Mucosa of descending colon (tissue), 3 donors: Measurements from ENCODE around the gene FMNL3. TPM values are rescaled to one million over a fixed set of nuclear protein-coding genes. Genes with fewer than 3 reads are reported as not detected.

Source experiments
- ATAC-seq: fragments of 200-7000 bp; cut with Tn5 transposase; one replicate; pipeline ENCODE4 v1.9.1; 2020; ENCODE audit warnings: mild to moderate bottlenecking, moderate library complexity
- DNase-seq, 3 donors: peaks; one replicate each; pipeline ENCODE4 v3.0.0-alpha.2; 2020
- H3K36me3 ChIP-seq: fragments of 200-600 bp; one replicate; pipeline ENCODE4 v1.8.0; 2021; ENCODE audit warnings: low read depth, mild to moderate bottlenecking
- H3K4me1 ChIP-seq: fragments of 200-600 bp; one replicate; pipeline ENCODE4 v1.8.0; 2021; ENCODE audit warnings: low read depth, mild to moderate bottlenecking
- H3K4me3 ChIP-seq: fragments of 200-600 bp; one replicate; pipeline ENCODE4 v1.8.0; 2021; ENCODE audit warnings: mild to moderate bottlenecking
- H3K9me3 ChIP-seq: fragments of 200-600 bp; one replicate; pipeline ENCODE4 v1.8.0; 2021; ENCODE audit warnings: mild to moderate bottlenecking
- CTCF ChIP-seq: fragments of 200-600 bp; IDR thresholded peaks from one replicate; pipeline ENCODE4 v1.8.0; 2022; ENCODE audit warnings: antibody characterized with exemption, mild to moderate bottlenecking
- intact Hi-C, 2 donors: fragments of 100-400 bp; cut with DNase I in 1 of 2; cut with micrococcal nuclease in 1 of 2; formaldehyde crosslinking; loops; one replicate each; pipeline versions ENCODE4 v1.11.0 to v1.11.1; 2022; cut with DNase I, micrococcal nuclease
- total RNA-seq, 3 donors: library from RNA; stranded (reverse); fragmentation: NEBNext Ultra II Directional in 2 of 3; extraction: Animal tissue kit (Norgen Biotek cat#: 25700) in 2 of 3; gene quantifications; one replicate each; pipeline versions ENCODE4 v1.2.1 to v1.2.4, GENCODE V29; 2021 to 2023
- donor health status: DM: no; HTN: no; CAD: no; lungs with moderate emphysema.
- donor health status: DM: no; HTN: no; CAD: no.
- donor health status: DM: no; HTN: yes; CAD: no.

The FMNL3 gene
- total RNA-seq, 3 donors from 2014 or later: 4.2 to 13.4 (median 7.1) TPM

DNA sequence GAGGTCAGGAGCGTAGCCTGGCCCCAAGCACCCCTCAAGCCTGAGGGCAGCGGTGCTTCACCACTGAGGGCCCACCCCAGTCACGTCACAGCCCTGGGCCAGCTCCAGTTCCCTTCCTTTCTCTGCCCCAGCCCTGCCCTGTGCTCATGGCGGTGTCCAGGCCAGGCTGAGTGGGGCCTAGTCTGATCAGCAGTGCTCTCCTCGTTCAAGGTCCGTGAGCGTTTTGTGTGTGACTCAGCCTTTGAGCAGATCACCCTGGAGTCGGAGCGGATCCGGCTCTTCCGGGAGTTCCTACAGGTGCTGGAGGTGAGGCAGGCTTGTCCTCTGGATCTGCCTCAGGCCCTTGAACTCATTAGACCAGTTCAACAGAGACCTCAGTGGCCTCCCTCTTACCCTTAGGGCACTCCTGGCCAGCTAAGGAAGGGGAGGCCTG, 64.8 kb downstream of the FMNL3 start:
- TF ChIP-seq CTCF: no peak
- Histone ChIP-seq H3K36me3 (no peaks in the 10 kb centered on the region), H3K4me1 (no peaks in the 10 kb centered on the region), H3K4me3 (no peak overlapping the region), H3K9me3 (no peaks in the 10 kb centered on the region)
- ATAC-seq (no peak), DNase-seq (no peak)
- intact Hi-C loops: loop anchor here in 1 of 2 donors (5.0 kb wide), 1 partner anchor 65 kb away; the partner anchor contains the start of gene FMNL3

DNA sequence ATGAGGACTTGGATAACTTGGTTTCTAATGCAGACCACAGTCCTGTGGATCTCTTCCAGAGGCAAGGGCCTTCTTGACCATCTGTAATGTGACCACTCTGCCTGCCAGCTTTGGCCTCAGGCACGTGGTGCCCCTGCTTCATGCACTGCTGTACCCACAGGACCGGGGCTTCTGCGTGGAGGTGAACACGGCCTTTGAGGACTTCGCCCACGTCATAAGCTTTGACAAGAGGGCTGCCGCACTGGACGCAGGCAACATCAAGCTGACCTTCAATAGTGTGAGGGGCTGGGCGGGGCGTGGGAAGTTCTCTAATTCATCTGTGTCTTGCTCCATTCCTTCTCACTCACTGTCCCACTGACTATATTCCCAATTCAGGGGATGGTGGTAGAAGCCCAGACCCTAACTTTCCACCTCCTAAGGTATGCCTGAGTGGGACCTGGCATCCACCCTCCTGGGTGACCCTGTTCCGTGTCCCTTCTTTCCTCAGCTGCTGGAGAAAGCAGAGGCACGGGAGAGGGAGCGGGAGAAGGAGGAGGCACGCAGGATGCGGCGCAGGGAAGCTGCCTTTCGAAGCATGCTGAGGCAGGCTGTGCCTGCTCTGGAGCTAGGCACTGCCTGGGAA, 65.3 kb downstream of the FMNL3 start:
- Histone ChIP-seq H3K4me3 (no peak overlapping the region), H3K9me3 (no peaks in the 10 kb centered on the region), H3K36me3 (no peaks in the 10 kb centered on the region), H3K4me1 (no peaks in the 10 kb centered on the region)
- intact Hi-C loops: loop anchor here in 1 of 2 donors (5.0 kb wide), 1 partner anchor 65 kb away; the partner anchor contains the start of gene FMNL3
- DNase-seq (no peak), ATAC-seq (no peak)
- no peak for TF ChIP-seq CTCF

DNA sequence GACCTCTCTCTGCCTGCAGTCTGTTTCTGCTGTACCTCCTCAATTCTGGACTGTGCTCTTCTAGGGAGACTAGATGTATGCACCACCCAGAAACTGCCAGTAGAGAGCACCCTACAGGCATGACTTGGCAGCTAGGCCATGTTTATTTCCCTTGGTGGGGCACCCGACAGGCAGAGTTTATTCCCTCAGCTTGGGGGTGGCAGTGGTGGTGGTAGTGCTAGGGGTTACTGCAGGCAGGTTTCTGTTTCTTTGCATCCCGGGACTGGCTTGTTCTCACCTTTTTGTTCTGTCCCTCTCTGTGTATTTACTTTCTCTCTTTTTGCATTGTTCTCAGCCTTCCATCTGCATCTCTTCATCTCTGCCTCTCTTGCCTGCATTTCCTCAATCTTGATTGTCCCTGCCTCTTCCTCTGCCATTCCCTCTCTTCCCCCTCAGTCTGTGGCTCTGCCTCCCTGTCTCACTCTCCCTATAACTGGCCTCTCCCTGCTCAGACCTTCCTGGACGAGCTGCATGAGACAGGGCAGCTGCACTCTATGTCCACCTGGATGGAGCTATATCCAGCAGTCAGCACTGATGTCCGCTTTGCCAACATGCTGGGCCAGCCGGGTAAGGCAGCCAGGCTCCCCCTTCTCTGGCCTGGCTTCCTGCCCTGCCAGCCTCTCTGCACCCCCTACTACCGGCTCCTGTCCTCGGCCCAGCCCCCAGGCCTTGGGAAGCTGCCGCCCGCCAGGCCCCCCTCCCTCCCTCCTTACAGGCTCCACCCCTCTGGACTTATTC, 70.0 kb downstream of the FMNL3 start:
- peak; percentile 83 for ATAC-seq
- no peak overlapping the region for H3K4me3 ChIP-seq
- peak in 1 of 3 donors; percentile 69 for DNase-seq
- no peaks in the 10 kb centered on the region for H3K9me3 ChIP-seq
- H3K4me1 ChIP-seq: no peaks in the 10 kb centered on the region
- TF ChIP-seq CTCF: peak; percentile 34
- intact Hi-C loops: no loop called here
- H3K36me3 ChIP-seq: no peaks in the 10 kb centered on the region

DNA sequence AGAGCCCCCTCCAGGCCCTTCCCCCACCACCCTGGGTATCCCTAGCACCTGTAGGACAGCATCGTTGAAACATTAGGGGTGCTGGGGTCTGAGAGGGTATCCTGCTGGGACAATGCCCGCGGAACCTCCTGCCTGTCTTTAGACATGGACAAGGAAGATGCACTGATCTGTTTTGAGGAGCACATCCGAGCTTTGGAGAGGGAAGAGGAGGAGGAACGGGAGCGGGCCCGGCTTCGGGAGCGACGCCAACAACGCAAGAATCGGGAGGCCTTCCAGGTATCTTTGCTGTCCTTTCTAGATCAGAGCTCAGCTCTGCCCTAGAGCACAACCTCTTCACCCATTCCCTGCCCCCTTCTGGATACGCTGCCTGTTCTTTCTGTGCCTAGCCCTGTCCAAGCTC, 70.6 kb downstream of the FMNL3 start:
- H3K4me1 ChIP-seq: no peaks in the 10 kb centered on the region
- no peak overlapping the region for H3K4me3 ChIP-seq
- TF ChIP-seq CTCF: no peak
- no peaks in the 10 kb centered on the region for H3K36me3 ChIP-seq
- no peaks in the 10 kb centered on the region for H3K9me3 ChIP-seq
- DNase-seq (no peak), ATAC-seq (no peak)
- intact Hi-C loops: no loop called here

- Histone ChIP-seq H3K4me1 (no peaks in the 10 kb centered on the region), H3K36me3 (no peaks in the 10 kb centered on the region), H3K9me3 (no peaks in the 10 kb centered on the region), H3K4me3 (no peak overlapping the region)
- intact Hi-C loops: no loop called here
- TF ChIP-seq CTCF: no peak
- ATAC-seq: no peak
- no peak for DNase-seq
Measured at GRCh38 chr12:49635656-49636055, 71.5 kb downstream of the FMNL3 start.
